ENCODE measurements around the gene SERPINB6. TPM values are rescaled to one million over a fixed set of nuclear protein-coding genes. Genes with fewer than 3 reads are reported as not detected.
"Not testable (repeated sequence)": the region's sequence is repeated elsewhere in the genome, so short reads cannot be mapped to it uniquely, and the experiment has no call there.

Gene SERPINB6
- total RNA-seq, 1 donor from 2014 or later = 186 TPM

DNA sequence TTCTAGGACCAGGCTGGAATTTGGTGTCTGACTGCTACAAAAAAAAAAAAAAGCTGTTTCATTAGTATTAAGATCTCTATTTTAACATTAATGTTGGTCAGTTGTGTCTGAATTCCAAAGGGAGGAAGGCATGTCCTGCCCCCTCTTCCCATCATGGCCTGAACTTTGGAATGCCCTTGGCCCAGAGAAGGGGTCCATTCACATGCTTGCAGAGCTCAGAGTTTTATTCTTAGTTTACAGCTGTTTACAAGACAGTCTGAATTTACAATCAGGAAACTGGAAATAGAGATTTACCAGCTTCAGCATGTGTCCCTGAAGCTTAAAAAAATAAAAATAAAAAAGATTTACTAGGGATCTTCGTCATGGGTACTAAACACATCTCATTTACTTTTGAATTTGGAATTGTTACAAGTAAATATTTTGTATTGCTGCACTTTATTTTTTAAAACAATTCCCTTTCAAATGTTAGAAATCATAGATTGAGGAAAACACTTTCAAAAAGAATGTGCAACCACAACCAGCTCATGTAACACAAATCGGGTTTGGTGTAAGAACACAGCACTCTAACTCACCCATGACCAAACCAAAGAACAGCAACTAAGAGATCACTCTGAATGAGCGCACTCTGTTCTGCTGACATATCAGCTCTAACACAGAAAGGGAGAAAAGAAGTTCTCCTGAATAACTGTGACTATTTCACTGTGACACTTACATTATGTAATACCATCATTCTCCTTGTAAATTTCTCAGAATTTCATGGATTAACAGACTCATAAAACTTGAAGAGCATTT lies 6.6 kb upstream of the SERPINB6 start:
- Mint-ChIP-seq H3K4me1 (ENCODE audit: unreplicated experiment) (peaks cover 40% of the 10 kb centered on the region), H3K27ac (ENCODE audit: unreplicated experiment) (no peak overlapping the region), H3K9me3 (ENCODE audit: unreplicated experiment) (no peaks in the 10 kb centered on the region), H3K36me3 (ENCODE audit: low read depth, unreplicated experiment) (no peaks in the 10 kb centered on the region), H3K4me3 (ENCODE audit: unreplicated experiment) (no peak overlapping the region), H3K27me3 (ENCODE audit: unreplicated experiment) (peaks cover 5% of the 10 kb centered on the region)
- no peak for DNase-seq (ENCODE audit: low spot score)
- TF ChIP-seq, protein P1, sequence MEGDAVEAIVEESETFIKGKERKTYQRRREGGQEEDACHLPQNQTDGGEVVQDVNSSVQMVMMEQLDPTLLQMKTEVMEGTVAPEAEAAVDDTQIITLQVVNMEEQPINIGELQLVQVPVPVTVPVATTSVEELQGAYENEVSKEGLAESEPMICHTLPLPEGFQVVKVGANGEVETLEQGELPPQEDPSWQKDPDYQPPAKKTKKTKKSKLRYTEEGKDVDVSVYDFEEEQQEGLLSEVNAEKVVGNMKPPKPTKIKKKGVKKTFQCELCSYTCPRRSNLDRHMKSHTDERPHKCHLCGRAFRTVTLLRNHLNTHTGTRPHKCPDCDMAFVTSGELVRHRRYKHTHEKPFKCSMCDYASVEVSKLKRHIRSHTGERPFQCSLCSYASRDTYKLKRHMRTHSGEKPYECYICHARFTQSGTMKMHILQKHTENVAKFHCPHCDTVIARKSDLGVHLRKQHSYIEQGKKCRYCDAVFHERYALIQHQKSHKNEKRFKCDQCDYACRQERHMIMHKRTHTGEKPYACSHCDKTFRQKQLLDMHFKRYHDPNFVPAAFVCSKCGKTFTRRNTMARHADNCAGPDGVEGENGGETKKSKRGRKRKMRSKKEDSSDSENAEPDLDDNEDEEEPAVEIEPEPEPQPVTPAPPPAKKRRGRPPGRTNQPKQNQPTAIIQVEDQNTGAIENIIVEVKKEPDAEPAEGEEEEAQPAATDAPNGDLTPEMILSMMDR (IDR thresholded peaks at IDR 0.05; ENCODE audit: unreplicated experiment) = no peak

DNA sequence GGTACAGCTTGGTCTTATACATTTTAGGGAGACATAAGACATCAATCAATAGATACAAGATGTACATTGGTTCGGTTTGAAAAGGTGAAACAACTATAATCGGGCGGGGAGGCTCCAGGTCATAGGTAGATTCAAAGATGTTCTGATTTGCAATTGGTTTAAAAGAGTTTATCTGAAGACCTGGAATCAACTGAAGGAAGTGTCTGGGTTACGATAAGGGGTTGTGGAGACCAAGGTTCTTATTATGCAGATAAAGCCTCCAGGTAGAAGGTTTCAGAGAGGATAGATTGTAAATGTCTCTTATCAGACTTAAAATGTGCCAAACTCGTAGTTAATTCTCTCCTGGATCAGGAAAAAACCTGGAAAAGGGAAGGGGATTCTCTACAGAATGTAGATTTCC lies 5.9 kb upstream of the SERPINB6 start:
- Mint-ChIP-seq H3K4me1 (ENCODE audit: unreplicated experiment) (peaks cover 33% of the 10 kb centered on the region), H3K27me3 (ENCODE audit: unreplicated experiment) (peaks cover 5% of the 10 kb centered on the region), H3K4me3 (ENCODE audit: unreplicated experiment) (no peak overlapping the region), H3K9me3 (ENCODE audit: unreplicated experiment) (no peaks in the 10 kb centered on the region), H3K36me3 (ENCODE audit: low read depth, unreplicated experiment) (no peaks in the 10 kb centered on the region), H3K27ac (ENCODE audit: unreplicated experiment) (no peak overlapping the region)
- DNase-seq (ENCODE audit: low spot score) = no peak
- TF ChIP-seq, protein P1 (IDR thresholded peaks at IDR 0.05; ENCODE audit: unreplicated experiment) = no peak

DNA sequence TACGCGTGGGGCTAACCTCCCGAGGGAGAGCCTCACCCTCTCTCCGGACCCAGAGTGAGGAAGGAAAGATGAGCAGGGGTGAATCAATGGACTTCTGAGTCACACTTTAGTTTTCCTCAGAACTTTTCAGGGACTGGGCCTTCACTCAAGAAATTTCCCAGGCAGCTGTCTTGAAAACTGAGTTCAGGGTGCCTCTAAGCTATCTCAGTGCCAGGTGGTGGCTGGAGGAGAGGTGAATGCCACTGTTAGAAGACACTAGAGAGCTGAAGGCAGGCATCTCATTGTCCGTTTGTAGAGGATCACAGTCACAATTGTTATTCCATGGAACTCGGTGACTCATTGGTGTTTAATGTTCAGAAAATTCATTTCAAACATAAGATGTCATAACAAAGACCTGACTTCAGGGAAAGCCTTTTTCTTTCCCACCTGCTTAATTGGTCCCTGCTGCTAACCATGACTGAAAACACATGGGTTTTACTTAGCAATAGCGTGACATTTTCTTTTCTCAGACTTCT lies 5.3 kb upstream of the SERPINB6 start:
- Mint-ChIP-seq H3K27me3 (ENCODE audit: unreplicated experiment) (peaks cover 2% of the 10 kb centered on the region), H3K4me1 (ENCODE audit: unreplicated experiment) (peaks cover 27% of the 10 kb centered on the region), H3K27ac (ENCODE audit: unreplicated experiment) (no peak overlapping the region), H3K4me3 (ENCODE audit: unreplicated experiment) (no peak overlapping the region), H3K9me3 (ENCODE audit: unreplicated experiment) (no peaks in the 10 kb centered on the region), H3K36me3 (ENCODE audit: low read depth, unreplicated experiment) (no peaks in the 10 kb centered on the region)
- no peak for DNase-seq (ENCODE audit: low spot score)
- TF ChIP-seq, protein P1 (IDR thresholded peaks at IDR 0.05; ENCODE audit: unreplicated experiment) = no peak

DNA sequence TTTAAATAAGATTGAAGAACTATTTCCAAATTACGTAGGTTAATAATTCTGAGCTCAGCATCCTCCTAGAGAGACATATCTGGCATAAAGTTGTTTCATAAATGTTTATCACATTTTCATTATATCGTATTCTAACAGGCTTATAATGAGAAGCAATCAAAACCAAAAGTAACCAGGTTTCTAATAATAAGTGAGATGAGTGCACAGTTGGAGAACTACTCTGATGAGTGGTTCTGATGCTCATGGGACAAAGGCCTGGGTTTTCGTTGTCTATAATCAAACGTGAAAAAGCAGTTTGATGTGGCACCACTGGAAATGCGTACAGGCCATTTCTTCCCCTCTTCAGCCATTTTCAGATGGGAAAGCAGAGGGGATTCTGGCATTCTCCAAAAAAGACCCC lies 4.7 kb upstream of the SERPINB6 start:
- no peak overlapping the region for H3K27ac Mint-ChIP-seq (ENCODE audit: unreplicated experiment)
- no peaks in the 10 kb centered on the region for H3K9me3 Mint-ChIP-seq (ENCODE audit: unreplicated experiment)
- H3K4me3 Mint-ChIP-seq (ENCODE audit: unreplicated experiment) = no peak overlapping the region
- H3K36me3 Mint-ChIP-seq (ENCODE audit: low read depth, unreplicated experiment) = no peaks in the 10 kb centered on the region
- DNase-seq (ENCODE audit: low spot score) = no peak
- TF ChIP-seq, protein P1 (IDR thresholded peaks at IDR 0.05; ENCODE audit: unreplicated experiment) = no peak
- H3K27me3 Mint-ChIP-seq (ENCODE audit: unreplicated experiment) = peaks cover 2% of the 10 kb centered on the region
- H3K4me1 Mint-ChIP-seq (ENCODE audit: unreplicated experiment) = peaks cover 22% of the 10 kb centered on the region

DNA sequence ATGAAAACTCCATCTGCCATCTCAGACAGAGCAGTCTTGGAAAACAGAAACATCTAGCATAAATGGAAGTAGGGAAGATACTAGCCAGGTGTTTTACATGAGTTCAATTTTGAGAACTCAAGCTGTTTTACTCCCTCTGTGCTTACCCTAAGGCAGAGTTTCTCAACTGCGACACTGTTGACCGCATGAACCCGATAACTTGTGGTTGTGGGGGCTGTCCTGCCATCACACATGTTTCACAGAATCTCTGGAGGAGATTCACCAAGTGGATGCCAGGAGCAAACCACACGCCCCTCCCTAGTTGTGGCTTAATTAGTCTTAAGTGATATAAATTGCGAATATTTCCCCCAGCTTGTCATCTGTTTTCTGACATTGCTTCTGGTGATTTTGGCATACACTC lies 2.3 kb upstream of the SERPINB6 start:
- no peak overlapping the region for H3K4me3 Mint-ChIP-seq (ENCODE audit: unreplicated experiment)
- H3K27ac Mint-ChIP-seq (ENCODE audit: unreplicated experiment) = no peak overlapping the region
- DNase-seq (ENCODE audit: low spot score) = no peak
- H3K9me3 Mint-ChIP-seq (ENCODE audit: unreplicated experiment) = no peaks in the 10 kb centered on the region
- TF ChIP-seq, protein P1 (IDR thresholded peaks at IDR 0.05; ENCODE audit: unreplicated experiment) = no peak
- H3K27me3 Mint-ChIP-seq (ENCODE audit: unreplicated experiment) = peaks cover 2% of the 10 kb centered on the region
- no peaks in the 10 kb centered on the region for H3K36me3 Mint-ChIP-seq (ENCODE audit: low read depth, unreplicated experiment)
- peaks cover 15% of the 10 kb centered on the region for H3K4me1 Mint-ChIP-seq (ENCODE audit: unreplicated experiment)

DNA sequence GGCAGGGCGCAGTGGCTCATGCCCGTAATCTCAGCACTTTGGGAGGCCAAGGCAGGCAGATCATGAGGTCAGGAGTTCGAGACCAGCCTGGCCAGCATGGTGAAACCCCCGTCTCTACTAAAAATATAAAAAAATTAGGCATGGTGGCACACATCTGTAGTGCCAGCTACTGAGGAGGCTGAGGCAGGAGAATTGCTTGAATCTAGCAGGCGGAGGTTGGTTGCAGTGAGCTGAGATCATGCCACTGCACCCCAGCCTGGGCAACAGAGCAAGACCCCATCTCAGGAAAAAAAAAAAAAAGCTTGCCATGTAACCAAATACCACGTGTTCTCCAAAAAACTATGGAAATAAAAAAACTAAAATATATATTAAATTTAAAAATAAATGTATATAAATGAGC lies 1.8 kb upstream of the SERPINB6 start:
- peaks cover 17% of the 10 kb centered on the region for H3K4me1 Mint-ChIP-seq (ENCODE audit: unreplicated experiment)
- H3K27me3 Mint-ChIP-seq (ENCODE audit: unreplicated experiment); H3K4me3 Mint-ChIP-seq (ENCODE audit: unreplicated experiment); H3K27ac Mint-ChIP-seq (ENCODE audit: unreplicated experiment); H3K9me3 Mint-ChIP-seq (ENCODE audit: unreplicated experiment); H3K36me3 Mint-ChIP-seq (ENCODE audit: low read depth, unreplicated experiment); DNase-seq (ENCODE audit: low spot score): not testable (repeated sequence)

DNA sequence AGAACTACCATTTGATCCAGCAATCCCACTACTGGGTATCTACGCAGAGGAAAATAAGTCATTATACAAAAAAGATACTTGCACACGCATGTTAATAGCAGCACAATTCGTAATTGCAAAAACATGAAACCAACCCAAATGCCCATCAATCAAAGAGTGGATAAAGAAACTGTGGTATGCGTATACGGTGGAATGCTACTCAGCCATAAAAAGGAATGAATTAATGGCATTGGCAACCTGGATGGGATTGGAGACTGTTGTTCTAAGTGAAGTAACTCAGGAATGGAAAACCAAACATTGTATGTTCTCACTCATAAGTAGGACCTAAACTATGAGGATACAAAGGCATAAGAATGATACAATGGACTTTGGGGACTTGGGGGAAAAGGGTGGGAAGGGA lies 1.3 kb upstream of the SERPINB6 start:
- DNase-seq (ENCODE audit: low spot score); H3K27ac Mint-ChIP-seq (ENCODE audit: unreplicated experiment); H3K27me3 Mint-ChIP-seq (ENCODE audit: unreplicated experiment); H3K36me3 Mint-ChIP-seq (ENCODE audit: low read depth, unreplicated experiment); H3K9me3 Mint-ChIP-seq (ENCODE audit: unreplicated experiment): not testable (repeated sequence)
- H3K4me1 Mint-ChIP-seq (ENCODE audit: unreplicated experiment) = peaks cover 21% of the 10 kb centered on the region
- peak overlapping the region; percentile 62 for H3K4me3 Mint-ChIP-seq (ENCODE audit: unreplicated experiment)
